Vagina (tissue), 2 donors: ENCODE results near the gene EPHB6.

Experiments
- CTCF ChIP-seq, 3 experiments: fragments of 450-650 bp in 2 of 3; fragments of 200-600 bp in 1 of 3; sonication (generic) in 1 of 3; IDR thresholded peaks; one replicate each; pipeline ENCODE4 v1.5.1; 2017 to 2019; ENCODE audit warnings: antibody characterized with exemption in 3 of 3, mild to moderate bottlenecking in 2 of 3, moderate library complexity in 2 of 3
- POLR2AphosphoS5 ChIP-seq, 2 donors: sonication (generic); formaldehyde crosslinking; IDR thresholded peaks; one replicate each; pipeline ENCODE4 v1.9.0; 2017; ENCODE audit warnings: antibody characterized with exemption in 2 of 2, mild to moderate bottlenecking in 2 of 2, low read depth in 1 of 2; ENCODE audit not compliant: insufficient read depth in 1 of 2

- TF ChIP-seq CTCF (IDR thresholded peaks at IDR 0.05) (no peak), POLR2AphosphoS5 (IDR thresholded peaks at IDR 0.05; ENCODE audit: insufficient read depth in 1 of 2, low read depth in 1 of 2) (no peak)
These were observed 29.4 kb downstream of the EPHB6 start for GRCh38 chr7:142884286-142884640.
